GM13976 (cell line): Measurements from ENCODE around the gene OAT.

Experiments
- DNase-seq: peaks from one replicate; pipeline ENCODE4 v3.0.0; 2012; ENCODE audit warnings: low spot score
- in situ Hi-C: fragments of 300-500 bp; cut with MboI; formaldehyde crosslinking; loops from one replicate; pipeline ENCODE4 v1.12.0; 2022; ENCODE audit warnings: low sequenced_read_pairs, mixed read lengths, inconsistent platforms; ENCODE audit not compliant: unreplicated experiment
- TF ChIP-seq, protein P1 (sequence below): IDR thresholded peaks from 2 replicates; pipeline ENCODE4 v1.5.1; 2012; ENCODE audit warnings: borderline replicate concordance, mild to moderate bottlenecking; ENCODE audit not compliant: insufficient read depth; ENCODE audit errors: extremely low read depth, missing control alignments, control extremely low read depth

OAT gene

DNA sequence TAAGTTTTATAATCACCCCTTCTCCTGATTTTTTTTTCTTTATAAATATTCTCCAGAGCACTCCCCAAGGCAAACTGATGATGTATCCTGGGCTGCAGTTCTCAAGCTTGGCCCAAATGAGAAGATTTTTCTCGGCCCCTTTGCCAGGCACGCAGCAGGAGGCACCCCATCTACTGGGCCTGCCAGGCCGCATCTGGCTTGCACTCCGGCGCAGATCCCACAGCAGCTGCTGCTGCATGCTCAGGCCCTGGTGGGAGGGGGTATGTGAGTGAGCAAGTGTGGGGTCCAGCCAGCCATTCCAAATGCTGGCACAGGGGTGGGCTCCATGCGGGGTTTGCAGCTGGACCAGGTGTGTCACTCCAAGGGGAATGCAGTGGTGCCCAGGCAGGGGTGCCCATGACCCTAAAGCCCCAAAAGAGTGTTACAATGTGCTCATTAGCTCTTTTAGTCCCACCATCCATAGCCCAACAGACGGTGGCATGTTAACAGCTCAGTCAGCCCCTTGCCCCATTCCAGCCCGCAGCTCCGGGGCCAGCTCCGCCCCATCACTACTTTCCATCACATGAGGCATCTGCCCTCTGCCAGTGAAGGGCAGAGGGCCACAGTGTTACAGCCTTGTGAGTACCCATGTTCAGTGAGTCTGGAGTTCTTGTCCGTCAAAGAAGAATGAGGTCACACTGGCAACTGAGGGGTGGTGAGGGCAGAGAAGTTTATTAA is 25.9 kb downstream of the OAT start:
- in situ Hi-C loops: loop anchor here (25.0 kb wide), 1 partner anchor 805 kb away; no protein-coding TSS in a partner anchor
- TF ChIP-seq, protein P1, sequence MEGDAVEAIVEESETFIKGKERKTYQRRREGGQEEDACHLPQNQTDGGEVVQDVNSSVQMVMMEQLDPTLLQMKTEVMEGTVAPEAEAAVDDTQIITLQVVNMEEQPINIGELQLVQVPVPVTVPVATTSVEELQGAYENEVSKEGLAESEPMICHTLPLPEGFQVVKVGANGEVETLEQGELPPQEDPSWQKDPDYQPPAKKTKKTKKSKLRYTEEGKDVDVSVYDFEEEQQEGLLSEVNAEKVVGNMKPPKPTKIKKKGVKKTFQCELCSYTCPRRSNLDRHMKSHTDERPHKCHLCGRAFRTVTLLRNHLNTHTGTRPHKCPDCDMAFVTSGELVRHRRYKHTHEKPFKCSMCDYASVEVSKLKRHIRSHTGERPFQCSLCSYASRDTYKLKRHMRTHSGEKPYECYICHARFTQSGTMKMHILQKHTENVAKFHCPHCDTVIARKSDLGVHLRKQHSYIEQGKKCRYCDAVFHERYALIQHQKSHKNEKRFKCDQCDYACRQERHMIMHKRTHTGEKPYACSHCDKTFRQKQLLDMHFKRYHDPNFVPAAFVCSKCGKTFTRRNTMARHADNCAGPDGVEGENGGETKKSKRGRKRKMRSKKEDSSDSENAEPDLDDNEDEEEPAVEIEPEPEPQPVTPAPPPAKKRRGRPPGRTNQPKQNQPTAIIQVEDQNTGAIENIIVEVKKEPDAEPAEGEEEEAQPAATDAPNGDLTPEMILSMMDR: no peak
- no peak for DNase-seq

DNA sequence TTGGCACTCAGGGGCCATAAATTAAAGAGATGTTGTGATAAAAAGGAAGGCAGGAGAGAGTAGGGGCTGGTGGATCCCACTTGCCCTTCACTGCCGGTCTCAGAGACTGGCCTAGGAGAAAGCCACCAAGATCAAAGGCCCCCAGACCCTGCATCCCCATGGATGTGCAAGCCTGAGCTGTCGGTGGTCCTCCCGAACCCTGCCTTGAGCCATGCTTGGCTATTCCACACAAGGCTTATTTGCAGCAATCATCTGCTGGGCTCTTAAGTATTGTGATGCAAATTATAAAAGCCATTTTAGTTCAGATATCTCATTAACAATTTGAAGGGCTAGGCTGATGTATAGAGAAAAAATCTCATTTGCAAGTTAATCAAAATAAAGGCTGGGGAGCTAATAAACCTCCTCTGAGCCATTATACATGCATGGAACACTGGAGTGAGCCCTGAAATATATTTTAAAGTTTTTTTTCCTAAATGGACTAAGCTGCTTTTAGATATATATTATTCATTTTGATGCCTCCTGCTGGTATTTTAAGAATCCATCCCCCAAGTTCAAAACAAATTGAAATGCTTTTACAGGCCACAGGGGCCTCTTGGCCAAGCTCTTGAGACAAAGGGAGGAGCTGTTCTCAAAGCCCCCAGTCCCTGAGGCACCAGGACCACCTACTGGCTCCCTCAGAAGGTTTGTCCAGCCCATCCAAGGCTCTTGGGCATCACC is 28.1 kb downstream of the OAT start:
- TF ChIP-seq, protein P1: no peak
- DNase-seq: peak; percentile 9
- in situ Hi-C loops: loop anchor here (25.0 kb wide), 1 partner anchor 803 kb away; no protein-coding TSS in a partner anchor

DNA sequence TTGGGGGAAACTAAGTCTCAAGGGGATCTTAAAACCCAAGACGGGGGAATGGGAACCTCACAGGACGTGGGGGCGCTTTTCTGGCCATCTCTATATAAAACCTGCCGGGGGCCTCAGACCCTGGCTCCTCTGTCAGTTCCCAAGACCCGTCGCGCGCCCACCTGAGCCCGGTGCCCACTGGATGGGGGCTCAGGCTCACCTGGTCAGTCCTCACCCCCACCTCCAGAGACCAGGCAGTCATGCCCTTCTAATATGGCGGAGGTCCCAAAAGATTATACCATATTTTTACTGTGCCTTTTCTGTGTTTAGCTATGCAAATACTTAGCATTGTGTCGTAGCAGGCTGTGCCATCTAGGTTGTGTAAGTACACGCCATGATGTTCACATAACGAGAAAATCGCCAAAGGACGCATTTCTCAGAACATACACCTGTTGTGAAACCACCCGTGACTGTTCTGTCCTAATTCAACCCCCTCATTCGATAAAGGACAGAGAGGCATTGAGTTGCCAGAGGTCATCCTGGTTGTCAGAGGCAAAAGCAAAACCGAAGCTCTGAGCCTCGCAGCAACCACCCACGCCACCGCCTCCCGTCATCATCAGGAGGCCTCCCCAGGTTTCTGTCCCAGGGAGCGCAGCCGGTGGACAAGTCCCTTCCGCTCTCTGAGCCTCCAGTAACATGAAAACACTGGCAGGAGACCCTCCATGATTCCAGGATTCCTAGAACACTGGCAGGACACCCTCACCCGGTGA is 28.9 kb downstream of the OAT start:
- in situ Hi-C loops: loop anchor here (5.0 to 25.0 kb wide), 2 partner anchors 392 to 802 kb away; no protein-coding TSS in a partner anchor
- TF ChIP-seq, protein P1: no peak
- DNase-seq: peak; percentile 11

DNA sequence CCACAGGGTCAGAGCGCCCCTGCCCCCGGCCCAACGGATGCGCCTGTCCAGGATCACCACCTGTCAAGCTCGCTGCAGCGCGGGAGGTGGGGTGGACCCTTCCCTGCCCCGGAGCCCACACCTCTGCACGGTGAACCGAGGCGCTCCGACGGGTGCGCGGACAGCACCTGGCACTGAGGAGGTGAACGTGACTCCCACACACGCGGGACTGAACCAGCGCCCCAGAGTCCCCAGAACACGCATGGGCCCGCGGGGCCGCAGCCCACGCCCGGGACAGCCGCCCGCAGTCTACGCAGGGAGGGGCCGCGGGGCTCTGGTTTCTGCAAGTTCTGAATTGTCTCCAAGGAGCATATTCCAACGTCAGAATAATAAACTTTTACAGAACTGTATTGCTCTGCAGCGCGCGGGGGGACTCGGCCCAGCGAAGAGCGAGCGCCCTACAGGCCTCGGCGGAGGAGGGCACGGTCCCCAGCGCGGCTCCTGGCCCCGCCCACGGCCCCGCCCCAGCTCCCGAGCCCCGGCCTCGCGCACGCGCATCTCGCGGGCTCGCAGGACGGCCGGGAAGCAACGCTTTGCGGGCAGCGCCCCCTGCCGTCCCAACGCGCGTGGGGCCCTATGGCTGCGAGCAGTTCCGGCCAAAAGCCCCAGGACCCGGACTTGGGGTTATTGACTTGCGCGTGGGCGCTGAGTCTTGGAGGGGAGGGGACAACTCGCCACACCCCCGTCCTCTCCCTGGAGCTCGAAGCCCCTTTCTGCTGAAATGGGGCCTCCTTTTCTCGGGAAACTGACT is 29.7 kb downstream of the OAT start:
- peak; percentile 99 for DNase-seq
- TF ChIP-seq, protein P1: peak; percentile 98
- in situ Hi-C loops: loop anchor here (5.0 to 25.0 kb wide), 2 partner anchors 392 to 802 kb away; no protein-coding TSS in a partner anchor

GRCh38 chr10:124388476-124388822 is 30.3 kb downstream of the OAT start:
- TF ChIP-seq, protein P1: no peak
- in situ Hi-C loops: loop anchor here (5.0 to 25.0 kb wide), 2 partner anchors 391 to 801 kb away; no protein-coding TSS in a partner anchor
- DNase-seq: peak; percentile 29
